ENCODE results near the gene ATP4A.
A peak's percentile ranks its signal among the peaks of the same experiment; 100 is the strongest.

Gene ATP4A

DNA sequence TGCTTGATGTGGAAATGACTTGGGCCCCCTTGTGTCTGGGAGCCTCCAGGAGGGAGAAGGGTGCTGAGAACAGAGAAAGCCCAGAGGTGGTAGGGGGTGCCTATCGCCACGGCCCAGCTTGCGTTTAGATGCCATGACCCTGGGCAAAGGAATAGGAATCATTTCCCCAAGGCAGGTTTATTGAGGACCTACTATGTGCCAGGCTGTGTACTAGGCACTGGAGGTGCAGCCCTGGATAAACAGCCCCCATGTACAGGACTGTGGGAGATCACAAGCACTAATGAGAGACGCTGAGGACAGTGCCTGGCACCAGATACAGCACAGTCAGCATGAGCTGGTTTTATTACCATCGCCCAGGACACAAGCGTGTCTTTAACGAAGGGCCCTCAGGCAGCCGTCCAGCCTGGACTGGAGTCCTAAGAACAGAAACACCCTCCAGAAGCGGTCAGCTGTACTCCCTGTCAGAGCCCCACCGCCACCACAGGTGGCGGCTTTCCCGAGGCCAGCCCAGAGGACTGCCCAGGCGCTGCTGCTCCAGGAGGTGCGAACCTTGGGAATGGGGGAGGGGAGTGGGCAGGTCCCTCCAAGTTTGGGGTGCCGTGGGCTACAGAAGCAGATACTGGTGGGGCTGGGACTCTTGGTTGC, 13.5 kb downstream of the ATP4A start:
- Mint-ChIP-seq H3K4me3 (no peak overlapping the region), H3K27me3 (peaks cover 5% of the 10 kb centered on the region), H3K9me3 (no peaks in the 10 kb centered on the region), H3K36me3 (peaks cover 19% of the 10 kb centered on the region), H3K27ac (no peak overlapping the region), H3K4me1 (peaks cover 22% of the 10 kb centered on the region)
- no peak for ATAC-seq (ENCODE audit: low read depth)
- DNase-seq (ENCODE audit: low spot score in 2 of 2): no peak

DNA sequence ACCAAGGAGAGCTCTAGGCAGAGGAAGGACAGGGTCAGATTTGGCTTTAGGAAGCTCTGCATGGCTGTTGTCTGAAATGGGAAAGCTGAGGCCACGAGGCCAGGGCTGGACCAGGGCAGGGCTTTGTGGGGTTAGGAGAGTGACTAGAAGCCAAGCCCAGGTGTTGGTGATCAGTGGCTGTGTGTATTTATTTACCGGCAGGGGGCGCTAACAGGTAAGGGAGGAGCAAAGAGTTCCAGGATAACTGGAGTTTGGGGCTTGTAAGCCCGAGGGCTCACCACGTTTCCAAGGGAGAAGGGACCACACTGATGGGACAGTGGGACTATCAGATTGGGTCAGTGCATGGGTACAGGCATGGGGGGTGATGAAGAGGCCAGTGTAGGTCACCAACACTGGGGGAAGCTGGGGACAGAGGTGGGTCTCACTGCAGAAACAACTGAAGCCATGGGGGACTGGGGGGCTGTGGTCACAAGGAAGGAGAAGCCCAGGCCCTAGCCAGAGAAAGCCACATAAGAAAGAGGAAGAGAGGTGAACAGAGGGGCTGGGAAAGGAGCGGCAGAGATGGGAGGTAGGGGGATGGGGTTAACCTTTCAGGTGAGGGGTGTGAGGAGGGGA, 14.2 kb downstream of the ATP4A start:
- Mint-ChIP-seq H3K4me1 (peaks cover 29% of the 10 kb centered on the region), H3K27me3 (peaks cover 5% of the 10 kb centered on the region), H3K36me3 (peaks cover 19% of the 10 kb centered on the region), H3K27ac (no peak overlapping the region), H3K9me3 (no peaks in the 10 kb centered on the region), H3K4me3 (no peak overlapping the region)
- DNase-seq (ENCODE audit: low spot score in 2 of 2) (peak; percentile 54 to 61), ATAC-seq (ENCODE audit: low read depth) (peak; percentile 23)

DNA sequence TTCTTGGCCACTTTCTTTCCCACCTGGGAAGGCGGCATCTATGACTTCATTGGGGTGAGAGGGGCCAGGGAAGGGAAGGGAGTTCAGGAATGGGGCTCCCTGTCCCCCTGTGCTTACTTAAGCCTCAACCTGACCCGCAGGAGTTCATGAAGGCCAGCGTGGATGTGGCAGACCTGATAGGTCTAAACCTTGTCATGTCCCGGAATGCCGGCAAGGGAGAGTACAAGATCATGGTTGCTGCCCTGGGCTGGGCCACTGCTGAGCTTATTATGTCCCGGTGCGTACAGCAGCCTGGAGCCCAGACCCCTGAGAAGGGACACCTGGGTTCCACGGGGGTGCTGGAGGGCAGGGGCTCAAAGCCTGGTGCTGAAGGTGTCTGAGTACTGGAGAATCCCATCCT, 16.9 kb downstream of the ATP4A start:
- Mint-ChIP-seq H3K27ac (peak overlapping the region; percentile 73), H3K27me3 (no peaks in the 10 kb centered on the region), H3K9me3 (no peaks in the 10 kb centered on the region), H3K4me3 (peak overlapping the region; percentile 89), H3K4me1 (peaks cover 30% of the 10 kb centered on the region), H3K36me3 (peaks cover 19% of the 10 kb centered on the region)
- ATAC-seq (ENCODE audit: low read depth) (no peak), DNase-seq (ENCODE audit: low spot score in 2 of 2) (no peak)

DNA sequence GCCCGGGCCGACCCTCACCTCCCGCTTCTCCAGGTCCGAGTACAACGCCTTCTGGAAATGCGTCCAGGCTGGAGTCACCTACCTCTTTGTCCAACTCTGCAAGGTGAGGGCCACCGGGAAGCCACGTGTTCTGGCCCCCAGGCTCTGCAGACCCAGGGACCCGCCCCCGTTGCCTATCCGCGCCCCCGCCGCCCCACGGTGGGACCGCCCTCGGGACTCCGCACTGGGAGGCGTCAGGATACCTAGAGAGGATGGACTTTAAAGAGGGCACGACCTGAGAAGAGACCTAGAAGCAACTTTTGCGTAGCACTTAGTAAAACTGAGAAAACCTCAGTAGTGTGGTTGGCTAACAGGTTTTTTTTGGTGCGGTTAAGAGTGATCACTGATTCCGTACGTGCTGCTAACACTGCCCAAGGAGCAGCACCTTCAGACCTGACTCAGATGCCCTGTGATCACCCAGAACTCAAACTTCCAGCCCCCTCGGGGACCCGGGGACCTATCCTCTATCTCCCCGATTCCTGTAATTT, 17.5 kb downstream of the ATP4A start:
- ATAC-seq (ENCODE audit: low read depth) (peak; percentile 30), DNase-seq (ENCODE audit: low spot score in 2 of 2) (no peak)
- H3K9me3 Mint-ChIP-seq: no peaks in the 10 kb centered on the region
- peak overlapping the region; percentile 73 for H3K27ac Mint-ChIP-seq
- peak overlapping the region; percentile 89 for H3K4me3 Mint-ChIP-seq
- H3K36me3 Mint-ChIP-seq: peaks cover 18% of the 10 kb centered on the region
- no peaks in the 10 kb centered on the region for H3K27me3 Mint-ChIP-seq
- H3K4me1 Mint-ChIP-seq: peaks cover 30% of the 10 kb centered on the region

DNA sequence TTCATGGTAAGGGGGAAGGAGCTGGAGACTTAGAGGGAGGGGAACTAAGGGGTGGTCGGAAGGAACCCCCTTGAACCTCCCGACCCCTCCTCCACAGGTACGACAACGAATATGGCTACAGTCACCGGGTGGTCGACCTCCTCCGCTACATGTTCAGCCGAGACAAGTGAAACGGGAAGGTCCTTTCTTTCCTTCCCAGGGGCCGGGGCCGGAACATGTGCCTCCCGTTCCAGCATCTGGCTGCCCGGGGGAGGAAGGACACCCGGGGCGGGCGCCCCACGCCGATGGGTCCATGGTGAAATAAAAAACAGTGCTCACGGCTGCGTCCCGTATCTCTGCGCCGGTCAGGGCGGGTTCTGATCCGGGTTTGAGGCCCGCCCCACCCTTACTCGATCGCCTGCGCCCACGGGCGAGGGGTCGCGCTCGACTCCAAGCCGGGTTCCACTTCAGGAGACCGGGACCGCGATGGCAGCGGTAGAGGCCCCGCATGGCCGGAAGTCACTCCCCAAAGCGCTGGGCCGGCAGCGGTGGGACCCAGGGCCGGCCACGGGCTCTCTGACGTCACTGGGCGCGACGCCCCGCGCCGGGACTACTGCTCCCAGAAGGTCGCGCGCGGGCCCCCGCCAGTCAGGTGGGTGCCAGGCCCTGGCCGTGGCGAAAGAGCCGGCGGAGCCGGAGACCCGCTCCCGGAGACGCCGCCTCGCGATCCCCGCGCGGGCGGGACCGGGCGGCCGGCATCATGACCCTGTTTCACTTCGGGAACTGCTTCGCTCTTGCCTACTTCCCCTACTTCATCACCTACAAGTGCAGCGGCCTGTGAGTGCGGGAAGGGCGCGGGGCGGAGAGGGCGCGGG, 18.2 kb downstream of the ATP4A start, which contains the start of gene TMEM147:
Gene TMEM147 (plus strand): TSS at position 626 of the 854 bp plus-strand sequence. CDS start 114 bp downstream, at position 740.
- no peaks in the 10 kb centered on the region for H3K9me3 Mint-ChIP-seq
- no peaks in the 10 kb centered on the region for H3K27me3 Mint-ChIP-seq
- H3K36me3 Mint-ChIP-seq: peaks cover 13% of the 10 kb centered on the region
- ATAC-seq (ENCODE audit: low read depth): peak; percentile 92
- peaks cover 34% of the 10 kb centered on the region for H3K4me1 Mint-ChIP-seq
- peak within 1 kb of the TSS; percentile 89 for H3K4me3 Mint-ChIP-seq
- H3K27ac Mint-ChIP-seq: peak within 1 kb of the TSS; percentile 73
- peak; percentile 69 to 84 for DNase-seq (ENCODE audit: low spot score in 2 of 2)

DNA sequence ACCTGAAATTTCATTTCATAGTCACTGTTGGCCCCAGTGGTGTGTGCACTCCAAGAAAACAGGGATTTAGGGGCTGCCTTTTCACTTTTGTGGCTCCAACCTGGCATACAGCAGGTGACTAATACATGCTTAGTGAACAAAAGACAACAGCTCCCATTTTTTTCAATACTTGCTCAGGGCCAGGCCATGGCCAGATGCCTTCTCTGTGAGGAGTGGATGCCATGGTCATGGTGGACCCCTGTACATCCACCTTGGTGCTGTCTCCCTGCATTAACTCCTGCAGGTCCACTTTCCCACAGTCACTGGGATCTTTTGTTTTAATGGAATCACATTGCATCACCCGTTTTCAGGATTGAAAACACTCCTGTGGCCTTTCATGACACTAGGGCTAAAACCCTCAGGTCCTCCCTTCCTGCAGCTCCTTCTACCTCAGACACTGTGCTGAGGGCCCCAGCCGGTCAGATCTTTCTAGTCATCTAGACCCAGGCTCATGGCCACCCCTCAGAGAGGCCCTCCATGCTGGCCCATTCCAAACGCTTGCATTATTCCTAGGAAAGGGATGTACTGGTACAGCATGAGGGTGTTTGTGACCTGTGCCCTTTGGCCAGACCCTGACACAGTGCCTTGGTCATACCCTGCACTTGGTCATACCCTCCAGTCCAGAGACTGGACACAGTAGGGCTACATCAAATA, 19.2 kb downstream of the ATP4A start:
- Mint-ChIP-seq H3K27ac (peak overlapping the region; percentile 73), H3K27me3 (no peaks in the 10 kb centered on the region), H3K4me3 (peak overlapping the region; percentile 89), H3K9me3 (no peaks in the 10 kb centered on the region), H3K4me1 (peaks cover 33% of the 10 kb centered on the region), H3K36me3 (peaks cover 11% of the 10 kb centered on the region)
- no peak for ATAC-seq (ENCODE audit: low read depth)
- DNase-seq (ENCODE audit: low spot score in 2 of 2): no peak

DNA sequence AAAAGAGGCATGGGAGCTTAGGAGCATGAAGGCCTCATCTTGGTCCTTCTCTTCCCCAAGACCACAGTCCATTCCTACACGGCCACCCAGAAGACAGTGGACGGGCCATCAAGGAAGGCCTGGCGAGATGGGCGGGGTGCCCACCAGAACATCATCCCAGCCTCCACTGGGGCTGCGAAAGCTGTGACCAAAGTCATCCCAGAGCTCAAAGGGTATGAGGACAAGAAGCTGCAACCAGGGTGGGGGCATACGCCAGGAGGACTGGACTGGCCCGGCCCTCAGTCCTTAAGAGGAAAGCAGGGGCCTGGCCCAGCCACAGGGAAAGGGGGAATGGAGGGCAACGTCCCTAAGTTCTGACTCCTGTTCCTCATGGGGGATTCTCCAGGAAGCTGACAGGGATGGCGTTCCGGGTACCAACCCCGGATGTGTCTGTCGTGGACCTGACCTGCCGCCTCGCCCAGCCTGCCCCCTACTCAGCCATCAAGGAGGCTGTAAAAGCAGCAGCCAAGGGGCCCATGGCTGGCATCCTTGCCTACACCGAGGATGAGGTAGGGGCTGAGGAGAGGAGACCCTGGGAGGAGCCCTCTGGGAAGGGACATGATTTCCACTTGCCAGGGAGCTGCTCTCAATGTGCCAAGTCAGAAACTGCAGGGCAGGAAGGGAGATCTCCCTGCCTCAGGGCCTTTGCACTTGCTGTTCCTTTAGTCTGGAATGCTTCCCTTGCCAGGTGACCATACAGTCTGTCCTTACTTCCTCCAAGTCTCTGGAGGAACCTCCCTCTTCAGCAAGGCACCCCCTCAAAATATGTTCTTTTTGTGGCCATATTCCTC, 20.0 kb downstream of the ATP4A start:
- ATAC-seq (ENCODE audit: low read depth) (no peak), DNase-seq (ENCODE audit: low spot score in 2 of 2) (no peak)
- Mint-ChIP-seq H3K27ac (no peak overlapping the region), H3K4me1 (peaks cover 25% of the 10 kb centered on the region), H3K9me3 (no peaks in the 10 kb centered on the region), H3K27me3 (no peaks in the 10 kb centered on the region), H3K4me3 (no peak overlapping the region), H3K36me3 (peaks cover 7% of the 10 kb centered on the region)

DNA sequence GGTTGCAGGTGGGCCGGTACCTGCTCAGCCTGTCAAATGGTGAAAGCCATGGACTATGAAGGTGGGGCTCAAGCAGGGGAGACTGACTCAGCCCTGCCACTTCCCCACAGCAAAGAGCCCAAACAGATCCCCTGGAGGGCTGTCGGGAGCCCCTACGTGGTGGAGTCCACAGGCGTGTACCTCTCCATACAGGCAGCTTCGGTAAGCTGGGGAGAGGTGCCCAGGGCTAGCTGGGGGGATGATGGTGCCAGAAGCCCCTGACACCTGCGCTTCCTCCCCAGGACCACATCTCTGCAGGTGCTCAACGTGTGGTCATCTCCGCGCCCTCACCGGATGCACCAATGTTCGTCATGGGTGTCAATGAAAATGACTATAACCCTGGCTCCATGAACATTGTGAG, 21.2 kb downstream of the ATP4A start:
- Mint-ChIP-seq H3K27ac (no peak overlapping the region), H3K36me3 (peaks cover 3% of the 10 kb centered on the region)

DNA sequence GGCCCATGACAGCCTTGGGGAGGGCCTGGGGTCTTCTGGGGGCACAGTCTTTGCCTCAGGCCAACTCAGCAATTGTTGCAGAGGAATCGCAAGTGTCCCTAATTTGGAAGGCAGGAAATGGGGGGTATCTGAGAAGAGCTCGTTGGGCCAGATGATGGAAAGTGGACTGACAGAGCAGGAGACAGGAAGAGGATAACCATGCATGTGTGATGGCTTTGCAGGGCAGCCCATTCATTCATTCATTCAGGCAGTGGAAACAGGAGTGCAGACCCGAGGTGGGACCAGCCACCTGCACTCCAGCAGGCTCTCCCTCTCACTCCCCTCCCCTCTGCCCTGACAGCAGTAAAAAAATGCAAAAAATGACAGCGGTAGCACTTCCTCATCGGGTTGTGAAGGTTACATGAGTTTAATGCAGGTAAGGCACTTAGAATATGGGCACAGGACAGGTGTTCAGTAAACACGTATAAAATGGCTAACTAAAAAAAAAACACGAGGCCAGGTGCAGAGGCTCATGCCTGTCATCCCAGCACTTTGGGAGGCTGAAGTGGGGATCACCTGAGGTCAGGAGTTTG, 23.0 kb downstream of the ATP4A start:
- DNase-seq (ENCODE audit: low spot score in 2 of 2) (no peak), ATAC-seq (ENCODE audit: low read depth) (peak; percentile 31)
- no peaks in the 10 kb centered on the region for H3K9me3 Mint-ChIP-seq
- H3K27me3 Mint-ChIP-seq: no peaks in the 10 kb centered on the region
- no peak overlapping the region for H3K4me3 Mint-ChIP-seq
- H3K4me1 Mint-ChIP-seq: peaks cover 12% of the 10 kb centered on the region
- H3K36me3 Mint-ChIP-seq: no peaks in the 10 kb centered on the region
- H3K27ac Mint-ChIP-seq: no peak overlapping the region

More for the DNA sequence above, 21.2 kb downstream of the ATP4A start:
- Mint-ChIP-seq H3K4me1 (peaks cover 21% of the 10 kb centered on the region), H3K27me3 (no peaks in the 10 kb centered on the region), H3K9me3 (no peaks in the 10 kb centered on the region), H3K4me3 (no peak overlapping the region)
- no peak for DNase-seq (ENCODE audit: low spot score in 2 of 2)
- no peak for ATAC-seq (ENCODE audit: low read depth)

DNA sequence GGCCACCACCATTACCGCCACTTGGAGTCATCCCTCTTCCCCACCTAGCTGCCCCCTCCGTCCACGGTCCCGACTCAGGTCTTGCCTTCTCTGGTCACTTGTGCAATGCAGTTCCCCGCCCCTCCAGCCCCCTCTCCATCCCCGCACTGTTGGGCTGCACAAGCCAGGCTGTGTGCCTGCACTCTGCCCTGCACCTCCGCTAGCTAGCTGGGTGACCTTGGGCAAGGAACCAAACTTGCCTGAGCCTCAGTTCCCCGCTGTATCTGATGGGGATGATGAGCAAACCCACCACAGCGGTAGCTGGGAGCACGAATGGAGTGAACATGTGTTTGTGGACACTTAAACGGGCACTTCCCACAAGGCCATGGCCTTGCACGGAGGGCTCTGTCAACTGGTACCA, 23.6 kb downstream of the ATP4A start:
- H3K9me3 Mint-ChIP-seq: no peaks in the 10 kb centered on the region
- no peak overlapping the region for H3K4me3 Mint-ChIP-seq
- no peaks in the 10 kb centered on the region for H3K36me3 Mint-ChIP-seq
- no peaks in the 10 kb centered on the region for H3K27me3 Mint-ChIP-seq
- no peak overlapping the region for H3K27ac Mint-ChIP-seq
- ATAC-seq (ENCODE audit: low read depth) (no peak), DNase-seq (ENCODE audit: low spot score in 2 of 2) (no peak)
- peaks cover 11% of the 10 kb centered on the region for H3K4me1 Mint-ChIP-seq

DNA sequence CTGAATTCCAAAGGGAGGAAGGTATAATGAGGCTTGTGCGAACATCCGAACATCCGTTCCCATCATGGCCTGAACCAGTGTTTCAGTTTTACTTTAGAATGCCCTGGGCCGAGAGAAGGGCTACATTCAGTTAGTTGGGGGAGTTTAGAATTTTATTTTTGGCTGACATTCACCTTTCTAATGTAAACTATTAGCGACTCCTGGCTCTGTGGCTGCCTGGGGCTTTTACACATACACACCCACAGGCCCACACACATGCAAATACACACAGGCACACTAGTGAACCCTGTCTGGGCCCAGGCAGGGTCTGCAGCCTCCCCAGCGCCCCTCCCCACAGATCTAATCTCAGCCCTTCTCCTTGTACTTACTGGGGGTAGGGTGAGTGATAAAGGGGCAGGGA, 24.1 kb downstream of the ATP4A start:
- no peak for ATAC-seq (ENCODE audit: low read depth)
- DNase-seq (ENCODE audit: low spot score in 2 of 2): no peak
- no peaks in the 10 kb centered on the region for H3K36me3 Mint-ChIP-seq
- H3K27me3 Mint-ChIP-seq: no peaks in the 10 kb centered on the region
- no peak overlapping the region for H3K4me3 Mint-ChIP-seq
- H3K27ac Mint-ChIP-seq: no peak overlapping the region
- H3K9me3 Mint-ChIP-seq: no peaks in the 10 kb centered on the region
- H3K4me1 Mint-ChIP-seq: peaks cover 6% of the 10 kb centered on the region

DNA sequence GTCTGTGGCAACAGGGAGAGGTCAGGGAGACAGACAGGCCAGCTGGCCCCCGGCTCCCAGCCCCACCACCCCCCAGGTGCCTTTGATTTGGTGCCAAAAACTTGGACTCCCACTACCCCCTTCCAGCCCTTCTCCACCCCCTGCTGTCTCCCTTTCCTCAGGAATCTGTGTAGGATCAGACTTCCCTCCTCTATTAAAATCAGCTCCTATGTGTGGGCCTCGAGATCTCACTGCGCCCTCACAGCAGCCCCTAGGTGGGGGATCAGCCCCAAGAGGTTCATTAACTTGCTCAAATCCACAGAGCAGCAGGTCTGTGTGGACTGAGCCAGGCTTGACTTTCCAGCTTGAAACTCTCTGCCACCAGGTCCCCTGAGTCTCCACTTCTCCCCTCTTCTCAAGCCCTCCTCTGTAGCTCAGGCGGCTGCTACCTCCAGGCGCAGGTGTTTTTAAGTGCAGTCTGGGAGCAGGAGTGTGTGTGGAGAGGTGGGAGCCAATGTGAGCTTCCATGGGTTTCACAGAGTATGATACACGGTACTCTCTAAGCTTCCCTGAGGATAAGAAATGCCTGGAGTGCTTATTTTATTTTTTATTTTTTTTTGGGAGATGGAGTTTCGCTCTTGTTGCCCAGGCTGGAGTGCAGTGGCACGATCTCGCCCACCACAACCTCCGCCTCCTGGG, 28.5 kb downstream of the ATP4A start:
- Mint-ChIP-seq H3K4me3 (no peak overlapping the region), H3K27ac (no peak overlapping the region), H3K36me3 (no peaks in the 10 kb centered on the region), H3K4me1 (peaks cover 4% of the 10 kb centered on the region), H3K9me3 (no peaks in the 10 kb centered on the region), H3K27me3 (peaks cover 12% of the 10 kb centered on the region)
- DNase-seq (ENCODE audit: low spot score in 2 of 2): no peak
- ATAC-seq (ENCODE audit: low read depth): no peak
